HG03354 (cell line): ENCODE data around the gene FAM216A.
"Not testable (repeated sequence)": the region's sequence is repeated elsewhere in the genome, so short reads cannot be mapped to it uniquely, and the experiment has no call there.

ENCODE experiments used
- ATAC-seq: cut with Tn5 transposase; IDR thresholded peaks from one replicate; pipeline ENCODE4 v1.9.1; 2021; ENCODE audit warnings: mild to moderate bottlenecking; ENCODE audit not compliant: unreplicated experiment, poor library complexity, severe bottlenecking

The FAM216A gene

DNA sequence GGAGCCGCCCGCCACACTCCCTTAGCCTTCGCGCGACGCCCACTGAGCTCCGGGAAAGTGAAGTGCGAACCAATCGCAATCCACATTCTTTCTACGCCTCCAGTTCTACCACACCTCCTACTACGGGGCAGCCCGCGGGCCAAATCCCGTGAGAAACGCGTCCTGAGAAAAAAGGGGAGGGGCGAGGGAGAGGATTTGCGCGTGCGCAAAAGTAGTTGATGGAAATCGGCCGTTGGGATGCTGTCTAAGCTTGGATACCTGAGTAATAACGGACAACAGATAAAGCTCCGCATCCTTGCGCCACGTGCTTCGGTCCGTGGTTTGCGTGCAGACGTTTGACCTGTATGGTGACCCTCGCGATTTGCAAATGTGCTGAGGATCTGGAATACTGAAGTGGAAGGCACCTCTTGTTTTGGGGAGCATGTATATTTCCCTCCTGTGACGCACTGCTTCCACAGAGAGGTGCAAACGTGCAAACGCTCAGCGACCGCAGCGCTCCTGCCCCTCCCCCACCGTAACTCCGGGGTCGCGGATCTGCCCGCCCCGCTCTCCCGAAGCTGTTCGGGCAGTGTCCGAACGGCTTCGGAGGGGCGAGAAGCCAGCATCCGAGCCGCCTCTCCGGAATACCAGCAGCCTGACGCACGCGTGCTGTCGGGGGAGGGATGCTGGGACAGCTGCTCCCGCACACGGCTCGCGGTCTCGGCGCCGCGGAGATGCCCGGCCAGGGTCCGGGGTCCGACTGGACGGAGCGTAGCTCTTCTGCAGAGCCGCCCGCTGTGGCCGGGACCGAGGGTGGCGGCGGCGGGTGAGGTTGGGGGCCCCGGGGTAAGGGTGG is at the start of gene FAM216A, which contains the start of gene GPN3:
Gene FAM216A, plus strand, starts transcription at position 632 of the 835 bp plus-strand sequence. Its CDS starts 31 bp downstream, at position 663.
Gene GPN3, minus strand, starts transcription at position 44 of the 835 bp plus-strand sequence. CDS start 54 bp downstream, outside the sequence.
- peak; percentile 81 for ATAC-seq

DNA sequence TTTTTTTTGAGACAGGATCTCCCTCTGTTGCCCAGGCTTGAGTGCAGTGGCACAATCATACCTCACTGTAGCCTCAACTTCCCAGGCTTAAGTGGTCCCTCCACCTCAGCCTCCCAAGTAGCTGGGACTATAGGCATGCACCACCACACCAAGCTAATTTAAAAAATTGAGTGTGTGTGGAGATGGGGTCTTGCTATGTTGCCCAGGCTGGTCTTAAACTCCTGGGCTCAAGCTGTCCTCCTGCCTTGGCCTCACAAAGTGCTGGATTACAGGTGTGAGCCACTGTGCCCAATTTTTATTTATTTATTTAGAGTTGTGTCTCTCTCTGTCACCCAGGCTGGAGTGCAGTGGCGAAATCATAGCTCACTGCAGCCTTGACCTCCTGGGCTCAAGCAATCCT is 48.0 kb upstream of the FAM216A start:
- not testable (repeated sequence) for ATAC-seq

GRCh38 chr12:110421159-110421661 is 47.4 kb upstream of the FAM216A start:
- no peak for ATAC-seq

DNA sequence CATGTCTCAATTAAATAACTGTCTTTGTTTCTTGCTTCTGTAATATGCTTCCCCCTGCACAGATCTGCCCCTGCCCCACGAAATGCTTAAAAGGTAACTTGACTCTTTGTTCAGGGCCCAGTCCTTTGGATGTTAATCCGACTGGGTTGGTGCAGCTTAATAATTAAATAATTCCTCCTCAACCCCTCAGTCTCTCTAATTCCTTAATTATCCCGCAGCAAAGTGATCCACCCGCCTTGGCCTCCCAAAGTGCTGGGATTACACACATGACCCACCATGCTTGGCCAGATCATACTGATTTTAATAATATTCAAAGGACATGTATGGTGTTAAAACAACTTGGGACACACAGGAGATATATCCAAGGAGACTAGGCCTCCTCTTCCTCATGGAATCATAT is 46.9 kb upstream of the FAM216A start:
- ATAC-seq = no peak

DNA sequence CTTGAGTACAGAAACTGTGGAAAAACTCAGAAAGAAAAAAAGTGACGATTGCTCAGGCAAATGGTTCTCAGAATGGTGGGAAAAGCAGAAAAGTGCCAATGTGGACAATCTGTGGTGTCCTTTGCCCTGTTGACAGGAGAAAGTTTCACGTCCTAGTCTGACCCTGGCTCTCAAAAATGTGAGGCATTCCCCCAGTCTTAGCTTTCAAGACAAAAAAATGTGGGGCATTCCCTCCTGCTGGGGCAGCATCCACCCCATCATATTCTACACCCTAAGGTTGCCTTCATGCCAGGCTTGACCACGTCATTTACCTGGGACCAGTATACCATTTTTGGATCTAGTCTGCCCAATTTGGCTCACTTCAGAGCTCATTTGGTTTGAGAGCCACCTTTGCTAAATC is 44.4 kb upstream of the FAM216A start:
- no peak for ATAC-seq

GRCh38 chr12:110426406-110426805 is 42.2 kb upstream of the FAM216A start:
- ATAC-seq = no peak

- not testable (repeated sequence) for ATAC-seq
Measured at GRCh38 chr12:110429676-110430075, 39.0 kb upstream of the FAM216A start.

DNA sequence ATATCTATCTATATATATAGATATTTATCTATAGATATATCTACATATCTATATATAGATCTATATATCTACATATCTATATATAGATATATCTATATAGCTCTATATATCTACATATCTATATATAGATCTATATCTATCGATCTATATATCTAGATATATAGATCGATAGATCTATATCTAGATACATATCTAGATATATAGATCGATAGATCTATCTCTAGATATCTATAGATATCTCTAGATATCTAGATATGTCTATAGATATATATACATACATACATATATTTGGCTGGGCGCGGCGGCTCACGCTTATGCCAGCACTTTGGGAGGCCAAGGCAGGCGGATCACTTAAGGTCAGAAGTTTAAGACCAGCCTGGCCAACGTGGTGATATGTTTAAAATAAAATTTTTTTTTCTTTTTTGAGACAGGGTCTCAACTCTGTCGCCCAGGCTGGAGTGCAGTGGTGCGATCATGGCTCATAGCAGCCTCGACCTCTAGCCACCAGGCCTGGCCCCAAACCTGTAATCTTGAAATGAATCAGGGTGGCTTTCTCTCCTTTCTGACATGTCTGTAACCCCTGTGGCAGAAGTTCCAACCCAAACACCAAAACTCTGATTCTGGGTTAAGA is 36.6 kb upstream of the FAM216A start:
- ATAC-seq = no peak

GRCh38 chr12:110436231-110436630 is 32.4 kb upstream of the FAM216A start:
- no peak for ATAC-seq

- no peak for ATAC-seq
Measured at GRCh38 chr12:110444455-110444854, 24.2 kb upstream of the FAM216A start.

DNA sequence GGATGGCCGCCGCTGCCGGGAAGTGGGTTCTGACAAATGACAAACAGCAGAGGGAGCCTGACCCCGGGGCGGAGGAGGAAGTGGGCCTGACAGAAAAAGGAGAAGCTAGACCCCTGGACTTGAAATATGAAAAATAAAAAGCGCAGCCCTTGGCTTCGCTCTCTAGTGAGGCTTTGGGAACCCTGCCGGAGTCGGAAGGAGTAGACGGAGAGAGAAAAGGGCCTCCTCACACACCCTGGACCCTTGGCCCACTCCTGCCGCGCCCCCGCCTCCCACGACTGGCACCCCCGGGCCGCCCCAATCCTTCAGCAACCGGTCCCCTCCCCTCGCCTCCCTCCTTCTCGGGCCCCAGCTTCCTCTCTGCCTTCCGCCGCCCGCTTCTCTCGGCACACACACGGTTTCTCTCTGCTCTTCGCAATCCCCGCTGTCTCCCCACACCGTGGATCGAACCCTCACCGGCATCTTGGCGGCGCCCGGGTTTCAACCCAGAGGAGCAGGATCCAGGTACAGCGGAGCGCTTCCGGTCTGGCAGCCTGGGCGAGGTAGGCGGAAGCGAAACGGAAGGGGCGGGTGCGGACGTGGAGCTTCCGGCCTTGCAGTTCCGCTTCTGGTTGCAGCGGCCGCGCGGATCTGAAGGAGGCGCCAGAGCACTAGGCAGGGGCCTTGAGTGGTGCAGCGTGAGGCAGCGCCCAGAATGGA is 18.7 kb upstream of the FAM216A start, which contains the start of gene ARPC3:
Gene ARPC3, minus strand, starts transcription at position 539 of the 699 bp plus-strand sequence. Its CDS starts 77 bp downstream, at position 462.
- peak; percentile 93 for ATAC-seq

DNA sequence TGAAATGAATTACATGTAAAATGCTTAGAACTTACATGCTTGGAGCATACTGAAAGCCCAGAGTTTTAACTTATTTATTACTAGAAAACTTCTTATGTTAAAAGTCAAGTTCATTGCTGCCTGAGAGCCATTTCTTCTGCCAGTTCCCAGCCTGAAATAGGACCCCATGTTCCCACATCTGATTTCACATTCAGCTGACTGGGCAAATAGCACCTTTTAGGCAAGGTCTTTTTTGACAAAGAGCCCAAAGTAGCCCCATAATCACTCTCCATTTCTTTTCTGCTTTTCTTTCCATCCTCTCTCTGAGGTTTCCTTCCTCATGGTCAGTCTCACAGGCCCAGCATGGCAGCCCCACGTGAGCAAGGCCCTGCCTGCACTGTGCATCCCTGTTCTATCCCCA is 17.4 kb upstream of the FAM216A start:
- no peak for ATAC-seq

DNA sequence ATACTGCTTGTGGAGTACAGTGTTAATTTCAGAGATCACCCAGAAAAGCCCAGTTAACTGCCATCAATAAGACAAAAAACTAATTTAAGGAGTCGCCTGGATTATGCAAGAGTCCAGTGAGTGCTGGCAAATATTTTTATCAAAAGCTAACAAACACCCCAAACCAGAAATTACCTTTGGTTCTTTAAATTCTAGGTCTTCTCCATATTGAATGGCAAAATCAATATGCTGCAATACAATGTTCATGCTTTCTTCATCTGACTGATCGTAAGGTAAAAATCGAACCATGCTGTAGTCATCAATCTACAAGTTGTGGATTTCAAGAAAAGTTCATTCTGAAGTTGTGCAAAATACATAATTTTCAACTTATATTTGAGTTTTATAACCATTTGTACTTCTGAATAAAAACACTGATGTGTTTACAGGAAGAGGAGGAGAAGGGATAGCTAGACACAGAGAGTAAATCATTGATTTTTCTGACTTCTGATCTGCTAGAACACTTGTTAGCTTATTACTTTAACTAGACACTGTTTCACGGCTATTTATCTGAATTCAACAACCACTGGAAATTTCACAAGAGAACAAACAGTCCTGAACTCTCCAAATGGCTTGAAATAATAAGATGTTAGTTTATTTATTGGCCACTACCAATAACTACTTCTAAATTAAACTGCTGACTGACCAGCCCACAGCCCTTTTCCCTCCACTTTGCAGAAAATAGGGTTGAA is 14.9 kb upstream of the FAM216A start:
- no peak for ATAC-seq

- no peak for ATAC-seq
Measured at GRCh38 chr12:110458756-110459155, 9.9 kb upstream of the FAM216A start.

- not testable (repeated sequence) for ATAC-seq
Measured at GRCh38 chr12:110461189-110461588, 7.5 kb upstream of the FAM216A start.

- no peak for ATAC-seq
Measured at GRCh38 chr12:110465024-110465423, 3.6 kb upstream of the FAM216A start.

DNA sequence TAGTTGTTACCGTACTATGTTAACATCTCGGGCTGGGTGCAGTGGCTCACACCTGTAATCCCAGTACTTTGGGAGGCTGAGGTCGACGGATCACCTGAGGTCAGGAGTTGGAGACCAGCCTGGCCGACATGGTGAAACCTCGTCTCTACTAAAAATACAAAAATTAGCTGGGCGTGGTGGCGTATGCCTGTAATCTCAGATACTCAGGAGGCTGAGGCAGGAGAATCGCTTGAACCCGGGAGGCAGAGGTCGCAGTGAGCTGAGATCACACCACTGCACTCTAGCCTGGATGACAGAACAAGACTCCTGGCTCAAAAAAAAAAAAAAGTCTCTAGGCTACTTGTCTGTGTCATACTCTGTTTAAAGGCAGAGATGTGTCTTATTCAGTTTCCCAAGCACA is 2.9 kb upstream of the FAM216A start:
- not testable (repeated sequence) for ATAC-seq

DNA sequence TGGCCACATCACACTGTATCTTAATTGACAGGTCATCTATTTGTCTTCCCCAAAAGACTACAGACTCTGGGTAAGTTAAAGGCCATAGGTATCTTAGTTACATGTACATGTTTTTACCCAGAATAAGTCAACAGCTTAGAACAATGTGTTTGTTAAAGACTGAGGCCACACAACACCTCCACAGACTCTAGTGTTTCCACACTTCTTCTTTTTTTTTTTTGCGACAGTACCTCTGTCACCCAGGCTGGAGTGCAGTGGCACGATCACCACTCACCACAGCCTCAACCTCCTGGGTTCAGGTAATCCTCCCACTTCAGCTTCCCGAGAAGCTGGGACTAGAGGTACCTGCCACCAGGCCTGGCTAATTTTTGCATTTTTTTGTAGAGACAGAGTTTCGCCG is 1.9 kb upstream of the FAM216A start:
- ATAC-seq = no peak

GRCh38 chr12:110467847-110468213 is 815 bp upstream of the FAM216A start:
- ATAC-seq = no peak

- ATAC-seq = no peak
Measured at GRCh38 chr12:110475426-110475825, 6.8 kb downstream of the FAM216A start.
